ENCODE measurements around the gene MYH14. TPM values are rescaled to one million over a fixed set of nuclear protein-coding genes. Genes with fewer than 3 reads are reported as not detected.
"Not testable (repeated sequence)": the region's sequence is repeated elsewhere in the genome, so short reads cannot be mapped to it uniquely, and the experiment has no call there.

The MYH14 gene
- total RNA-seq, 1 experiment from 2014 or later = not detected

DNA sequence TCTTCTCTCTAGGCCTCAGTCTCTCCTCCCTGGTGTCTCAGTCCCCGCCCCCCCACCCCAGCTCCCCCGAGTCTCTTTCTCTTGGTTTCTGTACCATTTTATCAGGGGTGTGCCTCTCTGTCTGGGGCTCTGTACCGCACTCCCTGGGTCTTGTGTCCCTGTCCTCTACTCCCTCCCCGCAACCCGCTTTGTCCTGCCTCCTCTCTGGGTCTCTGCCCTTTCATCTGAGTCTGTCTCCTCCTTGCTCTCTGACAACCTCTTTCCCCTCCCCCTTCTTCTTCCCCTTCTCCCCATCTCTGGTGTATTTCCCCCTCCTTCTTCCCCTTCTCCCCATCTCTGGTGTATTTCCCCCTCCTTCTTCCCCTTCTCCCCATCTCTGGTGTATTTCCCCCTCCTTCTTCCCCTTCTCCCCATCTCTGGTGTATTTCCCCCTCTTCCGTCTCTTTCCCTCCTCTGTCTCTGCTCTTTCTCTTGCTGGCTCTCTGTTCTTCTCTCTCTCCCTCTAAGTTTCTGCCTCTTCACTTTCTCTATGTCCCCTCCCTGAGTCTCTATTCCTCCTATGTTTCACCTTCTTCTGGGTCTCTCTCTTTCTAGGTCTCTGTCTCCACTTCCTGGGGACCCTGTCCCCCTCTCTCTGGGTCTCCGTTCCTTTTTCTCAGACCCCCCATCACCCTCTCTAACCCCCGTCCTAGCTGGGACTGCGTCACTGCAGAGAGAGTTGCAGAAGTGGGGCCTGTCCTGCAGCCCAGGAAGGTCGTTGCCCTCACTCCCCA, 128.0 kb downstream of the MYH14 start:
- Histone ChIP-seq H3K4me1 (replicated peaks) (peaks cover 4% of the 10 kb centered on the region; the same call in 1 of the 2 replicates), H3K36me3 (no peaks in the 10 kb centered on the region), H3K27me3 (replicated peaks) (peaks cover 62% of the 10 kb centered on the region), H3K4me3 (no peak overlapping the region), H3K27ac (no peak overlapping the region), H3K9me3 (replicated peaks) (peaks cover 13% of the 10 kb centered on the region)
- DNase-seq (ENCODE audit: low read depth in 1 of 2, low spot score in 2 of 2) = no peak

GRCh38 chr19:50331994-50332243, 128.5 kb downstream of the MYH14 start:
- Histone ChIP-seq H3K27ac (no peak overlapping the region), H3K36me3 (no peaks in the 10 kb centered on the region), H3K4me3 (no peak overlapping the region), H3K4me1 (replicated peaks) (peaks cover 4% of the 10 kb centered on the region; the same call in 1 of the 2 replicates), H3K27me3 (replicated peaks) (peaks cover 60% of the 10 kb centered on the region), H3K9me3 (replicated peaks) (peaks cover 13% of the 10 kb centered on the region)
- no peak for DNase-seq (ENCODE audit: low read depth in 1 of 2, low spot score in 2 of 2)

DNA sequence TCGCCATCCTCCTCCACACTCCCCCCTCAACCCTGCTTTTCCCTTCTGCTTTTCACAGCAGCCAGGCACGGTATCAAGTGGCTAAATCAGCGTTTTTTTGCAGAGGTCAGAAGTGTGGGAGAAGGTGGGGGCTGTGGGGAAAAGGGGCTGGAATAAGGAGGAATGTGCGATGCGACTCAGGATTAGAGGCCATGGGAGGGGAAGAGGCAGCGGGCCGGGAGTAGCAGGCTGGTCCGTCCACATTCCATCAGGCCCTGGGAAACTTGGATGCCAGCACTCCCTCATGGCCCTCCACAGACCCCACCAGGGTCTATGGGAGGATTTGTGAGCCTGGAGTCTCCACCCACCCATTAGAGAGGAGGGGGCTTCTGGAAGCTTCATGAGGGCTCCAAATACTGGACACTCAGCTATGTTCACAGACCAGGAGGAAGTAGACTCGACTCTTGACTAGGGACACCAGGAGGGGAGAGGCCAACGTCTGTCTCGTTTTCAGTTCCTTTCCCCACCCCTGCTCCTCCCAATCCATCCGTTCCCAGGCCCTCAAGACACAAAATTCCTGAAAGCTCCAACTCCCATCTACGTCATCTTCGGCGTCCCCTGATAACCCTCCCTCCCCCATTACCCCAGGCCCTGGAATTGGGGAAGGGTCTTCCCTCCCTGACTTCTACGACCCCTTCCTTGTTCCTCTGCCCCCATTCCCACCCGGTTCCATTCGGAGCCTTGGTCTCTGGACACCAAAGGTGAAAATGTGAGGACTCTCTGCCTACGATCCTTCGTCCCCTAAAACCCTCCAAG, 129.0 kb downstream of the MYH14 start:
- Histone ChIP-seq H3K27me3 (replicated peaks) (peaks cover 55% of the 10 kb centered on the region), H3K4me1 (replicated peaks) (peaks cover 4% of the 10 kb centered on the region; the same call in 1 of the 2 replicates), H3K27ac (no peak overlapping the region), H3K9me3 (replicated peaks) (peaks cover 13% of the 10 kb centered on the region), H3K36me3 (no peaks in the 10 kb centered on the region), H3K4me3 (no peak overlapping the region)
- DNase-seq (ENCODE audit: low read depth in 1 of 2, low spot score in 2 of 2) = no peak

DNA sequence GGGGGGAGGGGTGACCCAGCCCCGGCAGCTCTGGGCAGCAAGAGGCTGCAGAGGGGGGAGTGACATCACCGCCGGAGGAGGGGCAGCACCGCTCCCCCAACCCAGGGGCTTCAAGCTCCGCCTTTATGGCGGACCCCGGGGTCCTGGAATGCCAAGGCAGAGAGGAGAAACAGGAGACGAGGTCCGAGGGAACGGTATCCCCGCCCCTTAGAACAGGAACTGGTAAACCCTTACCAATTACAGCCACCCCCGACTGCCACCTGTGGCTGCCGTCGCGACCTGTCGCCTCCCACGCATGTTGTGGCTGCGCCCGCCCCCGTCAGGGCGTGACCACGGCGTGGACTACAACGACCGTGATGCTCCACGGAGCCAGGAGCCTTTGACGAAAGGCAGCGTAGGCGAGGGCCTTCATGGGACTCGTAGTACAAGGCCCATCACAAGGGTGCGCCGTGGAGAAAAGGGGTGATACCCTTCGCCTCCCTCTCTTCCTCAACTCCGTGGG, 129.9 kb downstream of the MYH14 start:
- Histone ChIP-seq H3K4me3 (no peak overlapping the region), H3K27me3 (replicated peaks) (peaks cover 52% of the 10 kb centered on the region), H3K9me3 (replicated peaks) (peaks cover 13% of the 10 kb centered on the region), H3K36me3 (no peaks in the 10 kb centered on the region), H3K27ac (no peak overlapping the region), H3K4me1 (replicated peaks) (peaks cover 4% of the 10 kb centered on the region; the same call in 1 of the 2 replicates)
- peak in 1 of 2 experiments; percentile 37 for DNase-seq (ENCODE audit: low read depth in 1 of 2, low spot score in 2 of 2)

DNA sequence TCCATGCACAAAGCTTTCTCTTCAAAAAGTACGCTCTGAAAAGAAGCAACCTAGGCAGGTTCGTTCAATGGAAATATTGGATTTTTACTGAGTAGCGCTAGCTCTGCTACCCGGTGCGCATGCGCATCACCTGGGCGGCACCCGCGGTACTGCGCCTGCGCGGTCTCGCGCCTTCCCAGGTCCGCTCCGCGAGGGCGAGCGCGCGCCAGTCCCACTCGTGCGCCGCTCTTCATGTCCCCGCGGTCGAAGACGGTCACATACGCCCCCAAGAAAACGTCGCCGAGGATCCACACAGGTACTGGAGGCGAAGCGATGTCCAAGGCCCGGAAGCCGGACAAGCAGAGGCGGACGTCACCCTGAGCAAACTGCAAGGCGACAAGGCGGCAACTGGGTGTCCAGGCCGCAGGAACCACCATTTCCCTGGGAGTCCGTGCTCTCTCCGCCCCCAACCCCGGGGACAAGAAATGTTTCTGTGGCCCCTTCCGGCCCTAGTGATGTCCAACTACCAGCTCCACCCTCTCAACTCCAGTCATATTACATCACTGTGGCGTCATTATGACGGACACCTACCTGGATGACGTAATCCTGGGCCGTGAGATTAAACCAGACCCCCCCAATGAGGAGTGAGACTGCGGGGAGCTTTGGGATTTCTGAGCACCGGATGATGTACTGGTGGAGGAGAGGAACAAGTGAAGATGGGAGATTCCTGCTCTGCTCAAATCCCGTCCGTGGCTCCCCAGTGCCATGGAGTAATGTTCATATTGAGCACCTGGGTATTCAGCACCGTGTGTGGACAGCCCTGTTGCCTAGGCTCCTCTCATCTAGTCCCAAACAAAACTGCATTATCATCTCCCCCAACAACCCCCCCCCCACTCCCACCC, 130.6 kb downstream of the MYH14 start:
- H3K4me3 ChIP-seq = no peak overlapping the region
- 0 out of 2 replicates have a peak, but pooled peaks cover 9% of the 10 kb centered on the region for H3K9me3 ChIP-seq (replicated peaks)
- DNase-seq (ENCODE audit: low read depth in 1 of 2, low spot score in 2 of 2) = peak in 1 of 2 experiments; percentile 47
- H3K36me3 ChIP-seq = no peaks in the 10 kb centered on the region
- H3K4me1 ChIP-seq (replicated peaks) = peaks cover 4% of the 10 kb centered on the region; the same call in 1 of the 2 replicates
- no peak overlapping the region for H3K27ac ChIP-seq
- H3K27me3 ChIP-seq (replicated peaks) = peaks cover 49% of the 10 kb centered on the region

GRCh38 chr19:50334741-50335421, 131.5 kb downstream of the MYH14 start:
- Histone ChIP-seq H3K9me3 (replicated peaks) (0 out of 2 replicates have a peak, but pooled peaks cover 9% of the 10 kb centered on the region), H3K27ac (no peak overlapping the region), H3K4me3 (no peak overlapping the region), H3K36me3 (no peaks in the 10 kb centered on the region), H3K4me1 (replicated peaks) (peaks cover 4% of the 10 kb centered on the region; the same call in 1 of the 2 replicates), H3K27me3 (replicated peaks) (peaks cover 42% of the 10 kb centered on the region)
- DNase-seq (ENCODE audit: low read depth in 1 of 2, low spot score in 2 of 2) = no peak

DNA sequence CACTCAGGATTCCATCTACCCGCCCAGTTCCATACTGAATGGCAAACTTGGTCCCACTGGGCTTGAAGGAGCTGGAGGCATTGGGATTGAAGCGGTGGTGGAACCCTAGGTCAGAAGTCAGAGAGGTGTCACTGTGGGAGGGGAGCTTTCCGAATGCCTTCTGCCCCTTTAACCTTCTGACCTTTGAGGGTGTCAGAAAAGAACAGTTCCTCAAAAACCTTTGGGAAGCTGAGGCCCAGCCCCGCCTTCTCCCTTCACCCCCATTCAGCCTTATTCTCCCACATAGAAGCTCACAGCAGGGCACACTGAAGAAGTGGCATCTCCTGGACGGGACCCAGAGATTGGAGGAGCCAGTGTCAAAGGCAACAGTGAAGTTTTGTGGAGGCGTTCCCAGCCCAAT, 133.6 kb downstream of the MYH14 start:
- peaks cover 29% of the 10 kb centered on the region for H3K27me3 ChIP-seq (replicated peaks)
- not testable (repeated sequence) for DNase-seq (ENCODE audit: low read depth in 1 of 2, low spot score in 2 of 2); H3K27ac ChIP-seq; H3K36me3 ChIP-seq; H3K4me1 ChIP-seq (replicated peaks); H3K4me3 ChIP-seq; H3K9me3 ChIP-seq (replicated peaks)

DNA sequence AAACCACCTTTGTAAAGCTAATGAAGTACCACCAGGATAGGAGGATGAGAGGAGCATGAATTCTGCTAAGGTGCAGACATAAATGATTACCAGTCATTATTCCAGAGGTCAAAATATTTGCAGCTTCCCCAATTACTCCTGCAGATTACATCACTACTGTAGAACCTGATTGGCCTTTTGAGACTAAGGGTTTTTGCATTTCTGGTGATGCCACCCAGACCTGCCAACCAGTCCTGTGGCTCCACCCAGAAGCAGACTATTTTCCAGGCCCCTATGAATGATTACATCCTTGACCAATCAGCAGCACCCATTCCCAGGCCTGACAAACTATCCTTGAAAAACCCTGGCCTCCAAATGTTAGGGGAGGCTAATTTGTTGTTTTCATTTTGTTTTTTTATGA, 136.9 kb downstream of the MYH14 start:
- Histone ChIP-seq H3K27ac (no peak overlapping the region), H3K27me3 (replicated peaks) (0 out of 2 replicates have a peak, but pooled peaks cover 4% of the 10 kb centered on the region), H3K4me3 (no peak overlapping the region), H3K36me3 (no peaks in the 10 kb centered on the region), H3K9me3 (replicated peaks) (no peaks in the 10 kb centered on the region; the same call in 1 of the 2 replicates), H3K4me1 (replicated peaks) (no peaks in the 10 kb centered on the region)
- no peak for DNase-seq (ENCODE audit: low read depth in 1 of 2, low spot score in 2 of 2)

GRCh38 chr19:50341091-50341564, 137.7 kb downstream of the MYH14 start:
- no peak overlapping the region for H3K27ac ChIP-seq
- H3K4me1 ChIP-seq (replicated peaks) = no peaks in the 10 kb centered on the region
- H3K36me3 ChIP-seq = no peaks in the 10 kb centered on the region
- H3K27me3 ChIP-seq (replicated peaks) = 0 out of 2 replicates have a peak, but pooled peaks cover 3% of the 10 kb centered on the region
- H3K4me3 ChIP-seq = no peak overlapping the region
- no peaks in the 10 kb centered on the region; the same call in 1 of the 2 replicates for H3K9me3 ChIP-seq (replicated peaks)
- no peak for DNase-seq (ENCODE audit: low read depth in 1 of 2, low spot score in 2 of 2)

GRCh38 chr19:50344661-50345318, 141.4 kb downstream of the MYH14 start:
- H3K27ac ChIP-seq = no peak overlapping the region
- no peak overlapping the region for H3K4me3 ChIP-seq
- no peaks in the 10 kb centered on the region for H3K4me1 ChIP-seq (replicated peaks)
- no peak for DNase-seq (ENCODE audit: low read depth in 1 of 2, low spot score in 2 of 2)
- H3K9me3 ChIP-seq (replicated peaks) = no peaks in the 10 kb centered on the region; the same call in 1 of the 2 replicates
- H3K27me3 ChIP-seq (replicated peaks) = no peaks in the 10 kb centered on the region; the same call in 1 of the 2 replicates
- no peaks in the 10 kb centered on the region for H3K36me3 ChIP-seq

DNA sequence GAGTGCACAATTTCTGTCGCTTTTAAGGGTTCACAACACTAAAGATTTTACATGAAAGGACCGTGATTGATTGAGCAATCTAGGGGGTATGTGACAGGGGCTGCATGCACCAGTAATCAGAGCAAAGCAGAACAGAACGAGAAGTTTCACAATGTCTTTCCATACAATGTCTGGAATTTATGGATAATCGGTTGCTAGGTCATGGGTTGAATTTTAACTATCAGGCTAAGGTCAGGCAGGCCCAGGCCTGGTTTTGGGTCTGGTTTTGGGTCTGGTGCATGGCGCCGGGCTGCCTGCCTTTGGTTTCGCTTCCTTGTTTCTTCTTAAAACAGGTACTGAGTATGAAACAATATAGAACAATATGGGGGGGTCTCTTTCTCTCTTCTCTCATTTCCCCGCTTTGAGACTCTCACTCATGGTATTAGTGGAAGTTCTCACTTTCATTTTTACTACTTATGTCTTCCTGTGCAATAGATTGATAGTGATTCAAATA, 143.7 kb downstream of the MYH14 start:
- not testable (repeated sequence) for H3K4me1 ChIP-seq (replicated peaks); H3K27ac ChIP-seq; H3K36me3 ChIP-seq; H3K9me3 ChIP-seq (replicated peaks); H3K27me3 ChIP-seq (replicated peaks); DNase-seq (ENCODE audit: low read depth in 1 of 2, low spot score in 2 of 2); H3K4me3 ChIP-seq

GRCh38 chr19:50349277-50350057, 146.0 kb downstream of the MYH14 start:
- no peak overlapping the region for H3K4me3 ChIP-seq
- no peaks in the 10 kb centered on the region for H3K9me3 ChIP-seq (replicated peaks)
- H3K36me3 ChIP-seq = no peaks in the 10 kb centered on the region
- no peak for DNase-seq (ENCODE audit: low read depth in 1 of 2, low spot score in 2 of 2)
- H3K27me3 ChIP-seq (replicated peaks) = peaks cover 8% of the 10 kb centered on the region; the same call in 1 of the 2 replicates
- no peaks in the 10 kb centered on the region for H3K4me1 ChIP-seq (replicated peaks)
- H3K27ac ChIP-seq = no peak overlapping the region

Data from SJSA1 (cell line).